Measurements from ENCODE around the gene KLHDC10.

- no peak for TF ChIP-seq CTCF (IDR thresholded peaks at IDR 0.05)
- TF ChIP-seq EZH2 (IDR thresholded peaks at IDR 0.05): no peak
- TF ChIP-seq EZH2phosphoT487 (IDR thresholded peaks at IDR 0.05): no peak
Measured at GRCh38 chr7:130099331-130099730, 29.0 kb downstream of the KLHDC10 start.
